Measurements from ENCODE around the gene ZNF740.

ZNF740 gene

GRCh38 chr12:53234271-53234914 lies 53.9 kb downstream of the ZNF740 start:
- Mint-ChIP-seq H3K27ac (no peak overlapping the region), H3K9me3 (no peaks in the 10 kb centered on the region), H3K27me3 (no peaks in the 10 kb centered on the region), H3K4me1 (peaks cover 63% of the 10 kb centered on the region), H3K36me3 (no peaks in the 10 kb centered on the region), H3K4me3 (peak overlapping the region; percentile 31)

GRCh38 chr12:53235164-53235563 lies 54.6 kb downstream of the ZNF740 start:
- Mint-ChIP-seq H3K36me3 (no peaks in the 10 kb centered on the region), H3K27ac (no peak overlapping the region), H3K4me1 (peaks cover 55% of the 10 kb centered on the region), H3K4me3 (no peak overlapping the region), H3K27me3 (no peaks in the 10 kb centered on the region), H3K9me3 (no peaks in the 10 kb centered on the region)

GRCh38 chr12:53235742-53236442 lies 55.4 kb downstream of the ZNF740 start:
- H3K4me1 Mint-ChIP-seq: peaks cover 53% of the 10 kb centered on the region
- no peaks in the 10 kb centered on the region for H3K9me3 Mint-ChIP-seq
- H3K27ac Mint-ChIP-seq: no peak overlapping the region
- H3K27me3 Mint-ChIP-seq: no peaks in the 10 kb centered on the region
- no peaks in the 10 kb centered on the region for H3K36me3 Mint-ChIP-seq
- peak overlapping the region; percentile 23 for H3K4me3 Mint-ChIP-seq

GRCh38 chr12:53236443-53237111 lies 56.1 kb downstream of the ZNF740 start:
- no peaks in the 10 kb centered on the region for H3K36me3 Mint-ChIP-seq
- H3K9me3 Mint-ChIP-seq: no peaks in the 10 kb centered on the region
- H3K4me3 Mint-ChIP-seq: no peak overlapping the region
- H3K27me3 Mint-ChIP-seq: no peaks in the 10 kb centered on the region
- H3K4me1 Mint-ChIP-seq: peaks cover 46% of the 10 kb centered on the region
- no peak overlapping the region for H3K27ac Mint-ChIP-seq

- H3K4me3 Mint-ChIP-seq: no peak overlapping the region
- H3K9me3 Mint-ChIP-seq: no peaks in the 10 kb centered on the region
- H3K27me3 Mint-ChIP-seq: peaks cover 1% of the 10 kb centered on the region
- no peaks in the 10 kb centered on the region for H3K36me3 Mint-ChIP-seq
- peak overlapping the region; percentile 66 for H3K27ac Mint-ChIP-seq
- H3K4me1 Mint-ChIP-seq: peaks cover 30% of the 10 kb centered on the region
These were observed 59.2 kb downstream of the ZNF740 start for GRCh38 chr12:53239643-53240258.

- H3K36me3 Mint-ChIP-seq: no peaks in the 10 kb centered on the region
- peaks cover 1% of the 10 kb centered on the region for H3K27me3 Mint-ChIP-seq
- no peak overlapping the region for H3K4me3 Mint-ChIP-seq
- H3K4me1 Mint-ChIP-seq: peaks cover 12% of the 10 kb centered on the region
- no peak overlapping the region for H3K27ac Mint-ChIP-seq
- H3K9me3 Mint-ChIP-seq: no peaks in the 10 kb centered on the region
These were observed 61.3 kb downstream of the ZNF740 start for GRCh38 chr12:53241623-53242412.

- H3K9me3 Mint-ChIP-seq: no peaks in the 10 kb centered on the region
- no peak overlapping the region for H3K27ac Mint-ChIP-seq
- no peaks in the 10 kb centered on the region for H3K36me3 Mint-ChIP-seq
- peaks cover 3% of the 10 kb centered on the region for H3K4me1 Mint-ChIP-seq
- peaks cover 1% of the 10 kb centered on the region for H3K27me3 Mint-ChIP-seq
- H3K4me3 Mint-ChIP-seq: no peak overlapping the region
These were observed 63.8 kb downstream of the ZNF740 start for GRCh38 chr12:53244337-53244736.
